ENCODE results near the gene CNTN4.

DNA sequence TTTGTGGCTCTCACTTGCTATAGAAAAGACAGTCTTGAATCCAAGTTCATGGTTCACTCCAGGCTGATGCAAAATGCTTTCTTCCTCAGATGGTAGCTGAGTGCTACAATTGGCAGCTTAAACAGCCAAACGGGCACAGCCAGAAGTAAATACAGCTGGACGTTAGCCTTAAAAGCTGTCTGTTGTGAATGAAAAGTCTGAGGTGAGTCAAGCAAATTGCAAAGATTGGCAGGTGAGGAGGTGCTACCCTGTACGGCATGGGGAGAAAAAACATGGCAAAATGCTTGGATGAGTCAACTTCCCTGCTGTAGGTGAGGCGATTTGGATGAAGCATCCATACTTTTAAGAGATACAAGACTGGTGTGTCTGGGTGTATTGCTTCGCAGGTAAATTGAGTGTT, 971.1 kb downstream of the CNTN4 start:
- TF ChIP-seq, protein P1, sequence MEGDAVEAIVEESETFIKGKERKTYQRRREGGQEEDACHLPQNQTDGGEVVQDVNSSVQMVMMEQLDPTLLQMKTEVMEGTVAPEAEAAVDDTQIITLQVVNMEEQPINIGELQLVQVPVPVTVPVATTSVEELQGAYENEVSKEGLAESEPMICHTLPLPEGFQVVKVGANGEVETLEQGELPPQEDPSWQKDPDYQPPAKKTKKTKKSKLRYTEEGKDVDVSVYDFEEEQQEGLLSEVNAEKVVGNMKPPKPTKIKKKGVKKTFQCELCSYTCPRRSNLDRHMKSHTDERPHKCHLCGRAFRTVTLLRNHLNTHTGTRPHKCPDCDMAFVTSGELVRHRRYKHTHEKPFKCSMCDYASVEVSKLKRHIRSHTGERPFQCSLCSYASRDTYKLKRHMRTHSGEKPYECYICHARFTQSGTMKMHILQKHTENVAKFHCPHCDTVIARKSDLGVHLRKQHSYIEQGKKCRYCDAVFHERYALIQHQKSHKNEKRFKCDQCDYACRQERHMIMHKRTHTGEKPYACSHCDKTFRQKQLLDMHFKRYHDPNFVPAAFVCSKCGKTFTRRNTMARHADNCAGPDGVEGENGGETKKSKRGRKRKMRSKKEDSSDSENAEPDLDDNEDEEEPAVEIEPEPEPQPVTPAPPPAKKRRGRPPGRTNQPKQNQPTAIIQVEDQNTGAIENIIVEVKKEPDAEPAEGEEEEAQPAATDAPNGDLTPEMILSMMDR (IDR thresholded peaks at IDR 0.05), result no peak
- TF ChIP-seq POLR2A (IDR thresholded peaks at IDR 0.05), result no peak
